ENCODE data around the gene BMX.

The BMX gene

GRCh38 chrX:15600745-15601144 is 100.1 kb downstream of the BMX start, which contains the start of gene ACE2:
Gene ACE2, minus strand, starts transcription at chrX:15600960. Its CDS starts 49 bp downstream, at chrX:15600911.
- TF ChIP-seq, protein P1, sequence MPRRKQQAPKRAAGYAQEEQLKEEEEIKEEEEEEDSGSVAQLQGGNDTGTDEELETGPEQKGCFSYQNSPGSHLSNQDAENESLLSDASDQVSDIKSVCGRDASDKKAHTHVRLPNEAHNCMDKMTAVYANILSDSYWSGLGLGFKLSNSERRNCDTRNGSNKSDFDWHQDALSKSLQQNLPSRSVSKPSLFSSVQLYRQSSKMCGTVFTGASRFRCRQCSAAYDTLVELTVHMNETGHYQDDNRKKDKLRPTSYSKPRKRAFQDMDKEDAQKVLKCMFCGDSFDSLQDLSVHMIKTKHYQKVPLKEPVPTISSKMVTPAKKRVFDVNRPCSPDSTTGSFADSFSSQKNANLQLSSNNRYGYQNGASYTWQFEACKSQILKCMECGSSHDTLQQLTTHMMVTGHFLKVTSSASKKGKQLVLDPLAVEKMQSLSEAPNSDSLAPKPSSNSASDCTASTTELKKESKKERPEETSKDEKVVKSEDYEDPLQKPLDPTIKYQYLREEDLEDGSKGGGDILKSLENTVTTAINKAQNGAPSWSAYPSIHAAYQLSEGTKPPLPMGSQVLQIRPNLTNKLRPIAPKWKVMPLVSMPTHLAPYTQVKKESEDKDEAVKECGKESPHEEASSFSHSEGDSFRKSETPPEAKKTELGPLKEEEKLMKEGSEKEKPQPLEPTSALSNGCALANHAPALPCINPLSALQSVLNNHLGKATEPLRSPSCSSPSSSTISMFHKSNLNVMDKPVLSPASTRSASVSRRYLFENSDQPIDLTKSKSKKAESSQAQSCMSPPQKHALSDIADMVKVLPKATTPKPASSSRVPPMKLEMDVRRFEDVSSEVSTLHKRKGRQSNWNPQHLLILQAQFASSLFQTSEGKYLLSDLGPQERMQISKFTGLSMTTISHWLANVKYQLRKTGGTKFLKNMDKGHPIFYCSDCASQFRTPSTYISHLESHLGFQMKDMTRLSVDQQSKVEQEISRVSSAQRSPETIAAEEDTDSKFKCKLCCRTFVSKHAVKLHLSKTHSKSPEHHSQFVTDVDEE (CRISPR knock-in tag; IDR thresholded peaks at IDR 0.05), result no peak
- no peak for TF ChIP-seq PPARA (CRISPR knock-in tag; IDR thresholded peaks at IDR 0.05; ENCODE audit: borderline replicate concordance)
- TF ChIP-seq ZNF565 (CRISPR knock-in tag; conservative IDR thresholded peaks at IDR 0.05; ENCODE audit: low read depth), result no peak
- TF ChIP-seq ZNF70 (CRISPR knock-in tag; IDR thresholded peaks at IDR 0.05), result no peak
- TF ChIP-seq BACH2 (CRISPR knock-in tag; IDR thresholded peaks at IDR 0.05; ENCODE audit: borderline replicate concordance), result no peak
- TF ChIP-seq TOX (CRISPR knock-in tag; IDR thresholded peaks at IDR 0.05; ENCODE audit: borderline replicate concordance), result no peak
- TF ChIP-seq, protein P2, sequence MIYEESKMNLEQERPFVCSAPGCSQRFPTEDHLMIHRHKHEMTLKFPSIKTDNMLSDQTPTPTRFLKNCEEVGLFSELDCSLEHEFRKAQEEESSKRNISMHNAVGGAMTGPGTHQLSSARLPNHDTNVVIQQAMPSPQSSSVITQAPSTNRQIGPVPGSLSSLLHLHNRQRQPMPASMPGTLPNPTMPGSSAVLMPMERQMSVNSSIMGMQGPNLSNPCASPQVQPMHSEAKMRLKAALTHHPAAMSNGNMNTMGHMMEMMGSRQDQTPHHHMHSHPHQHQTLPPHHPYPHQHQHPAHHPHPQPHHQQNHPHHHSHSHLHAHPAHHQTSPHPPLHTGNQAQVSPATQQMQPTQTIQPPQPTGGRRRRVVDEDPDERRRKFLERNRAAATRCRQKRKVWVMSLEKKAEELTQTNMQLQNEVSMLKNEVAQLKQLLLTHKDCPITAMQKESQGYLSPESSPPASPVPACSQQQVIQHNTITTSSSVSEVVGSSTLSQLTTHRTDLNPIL (CRISPR knock-in tag; IDR thresholded peaks at IDR 0.05; ENCODE audit: low read depth), result no peak
- no peak for TF ChIP-seq ZNF8 (CRISPR knock-in tag; IDR thresholded peaks at IDR 0.05)
- TF ChIP-seq CSDC2 (CRISPR knock-in tag; IDR thresholded peaks at IDR 0.05), result no peak
- TF ChIP-seq ZFP30 (CRISPR knock-in tag; IDR thresholded peaks at IDR 0.05), result no peak
- TF ChIP-seq ZC3H10 (CRISPR knock-in tag; IDR thresholded peaks at IDR 0.05), result no peak
- no peak for TF ChIP-seq ZFP3 (CRISPR knock-in tag; IDR thresholded peaks at IDR 0.05)
- TF ChIP-seq PATZ1 (CRISPR knock-in tag; IDR thresholded peaks at IDR 0.05; ENCODE audit: borderline replicate concordance), result no peak
- TF ChIP-seq, protein P3, sequence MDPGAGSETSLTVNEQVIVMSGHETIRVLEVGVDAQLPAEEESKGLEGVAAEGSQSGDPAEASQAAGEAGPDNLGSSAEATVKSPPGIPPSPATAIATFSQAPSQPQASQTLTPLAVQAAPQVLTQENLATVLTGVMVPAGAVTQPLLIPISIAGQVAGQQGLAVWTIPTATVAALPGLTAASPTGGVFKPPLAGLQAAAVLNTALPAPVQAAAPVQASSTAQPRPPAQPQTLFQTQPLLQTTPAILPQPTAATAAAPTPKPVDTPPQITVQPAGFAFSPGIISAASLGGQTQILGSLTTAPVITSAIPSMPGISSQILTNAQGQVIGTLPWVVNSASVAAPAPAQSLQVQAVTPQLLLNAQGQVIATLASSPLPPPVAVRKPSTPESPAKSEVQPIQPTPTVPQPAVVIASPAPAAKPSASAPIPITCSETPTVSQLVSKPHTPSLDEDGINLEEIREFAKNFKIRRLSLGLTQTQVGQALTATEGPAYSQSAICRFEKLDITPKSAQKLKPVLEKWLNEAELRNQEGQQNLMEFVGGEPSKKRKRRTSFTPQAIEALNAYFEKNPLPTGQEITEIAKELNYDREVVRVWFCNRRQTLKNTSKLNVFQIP (CRISPR knock-in tag; IDR thresholded peaks at IDR 0.05; ENCODE audit: borderline replicate concordance, low read depth), result no peak
- TF ChIP-seq SNAI2 (CRISPR knock-in tag; IDR thresholded peaks at IDR 0.05), result no peak
- no peak for TF ChIP-seq OSR1 (CRISPR knock-in tag; IDR thresholded peaks at IDR 0.05)
- TF ChIP-seq ISL1 (CRISPR knock-in tag; IDR thresholded peaks at IDR 0.05), result no peak
- no peak for TF ChIP-seq GLIS3 (CRISPR knock-in tag; IDR thresholded peaks at IDR 0.05)
- no peak for TF ChIP-seq ESRRG (CRISPR knock-in tag; IDR thresholded peaks at IDR 0.05)
- ATAC-seq, result no peak

DNA sequence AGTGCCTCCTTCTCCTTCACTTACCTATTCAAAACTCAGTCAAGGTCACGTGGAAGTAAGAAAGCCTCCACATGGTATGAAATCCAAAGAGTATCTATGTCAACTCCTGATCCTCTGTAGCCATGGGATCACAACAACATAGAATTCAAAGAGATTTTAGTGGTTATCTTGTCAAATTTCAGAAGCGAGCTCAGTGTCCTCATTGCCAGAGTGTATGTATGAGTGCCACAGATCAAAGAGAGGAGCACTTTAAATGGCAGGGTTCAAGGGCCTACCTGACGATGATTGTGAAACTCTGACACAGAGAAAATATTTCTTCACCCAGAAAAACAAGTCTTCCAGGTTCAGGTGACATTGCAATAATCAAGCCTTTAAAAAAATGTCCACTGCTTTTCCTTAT is 101.3 kb downstream of the BMX start:
- TF ChIP-seq RARB (CRISPR knock-in tag; IDR thresholded peaks at IDR 0.05) (no peak), PPARA (CRISPR knock-in tag; IDR thresholded peaks at IDR 0.05; ENCODE audit: borderline replicate concordance) (no peak), TCF4 (CRISPR knock-in tag; IDR thresholded peaks at IDR 0.05; ENCODE audit: borderline replicate concordance) (no peak), ZNF565 (CRISPR knock-in tag; conservative IDR thresholded peaks at IDR 0.05; ENCODE audit: low read depth) (no peak)
- TF ChIP-seq, protein P1 (CRISPR knock-in tag; IDR thresholded peaks at IDR 0.05), result no peak
- no peak for ATAC-seq

- ATAC-seq, result no peak
- no peak for TF ChIP-seq TCF4 (CRISPR knock-in tag; IDR thresholded peaks at IDR 0.05; ENCODE audit: borderline replicate concordance)
- TF ChIP-seq ESRRG (CRISPR knock-in tag; IDR thresholded peaks at IDR 0.05), result no peak
- TF ChIP-seq PATZ1 (CRISPR knock-in tag; IDR thresholded peaks at IDR 0.05; ENCODE audit: borderline replicate concordance), result no peak
- no peak for TF ChIP-seq PPARA (CRISPR knock-in tag; IDR thresholded peaks at IDR 0.05; ENCODE audit: borderline replicate concordance)
- no peak for TF ChIP-seq ZFP30 (CRISPR knock-in tag; IDR thresholded peaks at IDR 0.05)
- TF ChIP-seq, protein P3 (CRISPR knock-in tag; IDR thresholded peaks at IDR 0.05; ENCODE audit: borderline replicate concordance, low read depth), result no peak
- TF ChIP-seq, protein P2 (CRISPR knock-in tag; IDR thresholded peaks at IDR 0.05; ENCODE audit: low read depth), result no peak
- TF ChIP-seq ARNTL (CRISPR knock-in tag; IDR thresholded peaks at IDR 0.05; ENCODE audit: borderline replicate concordance, low read depth), result no peak
These were observed 102.2 kb downstream of the BMX start for GRCh38 chrX:15602761-15603160.

Measured in SK-N-SH treated with all-trans-retinoic acid at 6 μM for 48 hours (cell line).